Measurements from ENCODE around the gene RLIM. TPM values are rescaled to one million over a fixed set of nuclear protein-coding genes. Genes with fewer than 3 reads are reported as not detected.

The RLIM gene
- total and polyA plus RNA-seq, 2 of the 8 experiments (the other 6 are each of a cell fraction or from before 2014, with no cell fraction given), result 6.3 to 34.6 TPM

GRCh38 chrX:74585766-74586165 is 28.7 kb downstream of the RLIM start (continued):
- TF ChIP-seq, protein P1, sequence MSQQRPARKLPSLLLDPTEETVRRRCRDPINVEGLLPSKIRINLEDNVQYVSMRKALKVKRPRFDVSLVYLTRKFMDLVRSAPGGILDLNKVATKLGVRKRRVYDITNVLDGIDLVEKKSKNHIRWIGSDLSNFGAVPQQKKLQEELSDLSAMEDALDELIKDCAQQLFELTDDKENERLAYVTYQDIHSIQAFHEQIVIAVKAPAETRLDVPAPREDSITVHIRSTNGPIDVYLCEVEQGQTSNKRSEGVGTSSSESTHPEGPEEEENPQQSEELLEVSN (IDR thresholded peaks at IDR 0.05), result no peak
- no peak for TF ChIP-seq ASH2L (IDR thresholded peaks at IDR 0.05; ENCODE audit: low read length)
- no peak for TF ChIP-seq HDAC2 (IDR thresholded peaks at IDR 0.05; ENCODE audit: borderline replicate concordance in 1 of 2, low read depth in 2 of 2, low read length in 2 of 2)

Data from H1 (cell line).